ENCODE results near the gene CIC.
A peak's percentile ranks its signal among the peaks of the same experiment; 100 is the strongest.

- TF ChIP-seq TAF1 (IDR thresholded peaks at IDR 0.05; ENCODE audit: low read depth, low read length), result peak; percentile 81
- TF ChIP-seq POLR2A (IDR thresholded peaks at IDR 0.05; ENCODE audit: low read depth, low read length), result peak; percentile 84
- TF ChIP-seq SPI1 (IDR thresholded peaks at IDR 0.05; ENCODE audit: low read depth, low read length), result no peak
Observed at GRCh38 chr19:42219812-42220750, 49.0 kb upstream of the CIC start, which contains the start of gene ZNF526.
